K562 (cell line): ENCODE measurements around the gene FIS1. TPM values are rescaled to one million over a fixed set of nuclear protein-coding genes. Genes with fewer than 3 reads are reported as not detected.

Experiments used
- ATAC-seq: fragments of 200-7000 bp; cut with Tn5 transposase; 3 replicates; pipeline ENCODE4 v1.9.1; 2020; ENCODE audit warnings: moderate library complexity
- BruUV-seq: library from RNA; stranded (reverse); fragments of 400-500 nt; replicated peaks from 2 replicates; lab custom pipeline; 2021; lab: Mats Ljungman, UMichigan
- CTCF ChIA-PET: fragments of 300-600 bp; formaldehyde crosslinking; extraction: SDS; loops from one replicate; lab custom pipeline; 2021; ENCODE audit warnings: low intra/inter-chr PET ratio; lab: Yijun Ruan, JAX
- POLR2A ChIA-PET: fragments of 300-600, 350-650 bp; sonication (Branson Sonifier 250); formaldehyde crosslinking; extraction: SDS; loops from one replicate; lab custom pipeline; 2021; ENCODE audit warnings: antibody characterized with exemption, inconsistent platforms; lab: Yijun Ruan, JAX
- DNase-seq, 4 experiments: peaks; one replicate each; pipeline versions ENCODE4 v3.0.0 to v3.0.0-alpha.2; 2011 to 2018; ENCODE audit warnings: low spot score in 3 of 4, mixed read lengths in 3 of 4; ENCODE audit errors: extremely low read depth in 1 of 4
- FAIRE-seq: peaks from 2 replicates; lab custom pipeline; 2011; peaks lifted over from hg19 to GRCh38; lab: Jason Lieb, UNC
- H2AFZ ChIP-seq: 2 replicates; pipeline ENCODE4 v1.6.0; 2011; ENCODE audit warnings: low read depth, low read length, control low read depth, inconsistent platforms
- H3K27ac ChIP-seq: fragments of 200-600 bp; 3 replicates; pipeline ENCODE4 v1.8.0; 2011; ENCODE audit warnings: low read depth, mild to moderate bottlenecking, control low read depth, inconsistent platforms, low read length, moderate library complexity, mixed read lengths; ENCODE audit errors: extremely low read depth
- H3K27me3 ChIP-seq, 2 experiments: fragments of 300-600 bp in 1 of 2; 2 replicates in 1 of 2; 3 replicates in 1 of 2; pipeline versions ENCODE4 v1.6.0 to v1.8.0; 2011; ENCODE audit warnings: inconsistent platforms in 2 of 2, low read length in 2 of 2, mild to moderate bottlenecking in 1 of 2, mixed read lengths in 1 of 2, moderate library complexity in 1 of 2; ENCODE audit not compliant: control insufficient read depth in 2 of 2, insufficient read depth in 2 of 2
- H3K36me3 ChIP-seq: fragments of 300-600 bp; 3 replicates; pipeline ENCODE4 v1.8.0; 2011; ENCODE audit warnings: mild to moderate bottlenecking, low read length, inconsistent platforms; ENCODE audit not compliant: control insufficient read depth, insufficient read depth
- H3K4me1 ChIP-seq, 2 experiments: fragments of 200-600 bp in 1 of 2; replicated peaks in 1 of 2; 2 replicates in 1 of 2; 3 replicates in 1 of 2; pipeline versions ENCODE4 v1.5.1 to v1.8.0; 2011; ENCODE audit warnings: inconsistent platforms in 2 of 2, low read length in 2 of 2, mild to moderate bottlenecking in 1 of 2, mixed read lengths in 1 of 2, moderate library complexity in 1 of 2; ENCODE audit not compliant: control insufficient read depth in 2 of 2, insufficient read depth in 2 of 2
- H3K4me2 ChIP-seq: 2 replicates; pipeline ENCODE4 v1.6.1; 2011; ENCODE audit warnings: low read length, control low read depth, inconsistent platforms, mixed read lengths; ENCODE audit not compliant: insufficient read depth
- H3K4me3 ChIP-seq: fragments of 200-600 bp; sonication (generic), shearing (Covaris generic); 2 replicates; pipeline ENCODE4 v1.5.1; 2016; ENCODE audit warnings: control low read depth, inconsistent platforms
- H3K79me2 ChIP-seq: fragments of 200-600 bp; 3 replicates; pipeline ENCODE4 v1.8.0; 2011; ENCODE audit warnings: low read length, inconsistent platforms; ENCODE audit not compliant: control insufficient read depth, insufficient read depth
- H3K9ac ChIP-seq, 2 experiments: 2 replicates each; pipeline versions ENCODE4 v1.6.0 to v1.6.1; 2011; ENCODE audit warnings: low read depth in 2 of 2, low read length in 2 of 2, control low read depth in 1 of 2, inconsistent platforms in 1 of 2, mild to moderate bottlenecking in 1 of 2, mixed read lengths in 1 of 2; ENCODE audit not compliant: insufficient read depth in 1 of 2
- H3K9me1 ChIP-seq: one replicate; pipeline ENCODE4 v1.6.0; 2011; ENCODE audit warnings: inconsistent platforms, mild to moderate bottlenecking, low read length, moderate library complexity; ENCODE audit not compliant: control insufficient read depth, insufficient read depth
- H3K9me3 ChIP-seq: replicated peaks from 2 replicates; pipeline ENCODE4 v1.5.1; 2011; ENCODE audit warnings: low read depth, low read length, inconsistent platforms; ENCODE audit not compliant: control insufficient read depth, insufficient read depth
- H4K20me1 ChIP-seq: replicated peaks from 2 replicates; pipeline ENCODE4 v1.6.1; 2011; ENCODE audit warnings: low read length, inconsistent platforms, mixed read lengths; ENCODE audit not compliant: control insufficient read depth, insufficient read depth
- E2F5 ChIP-seq: sonication (generic); formaldehyde crosslinking; IDR thresholded peaks from 2 replicates; pipeline ENCODE4 v1.8.0; 2022; ENCODE audit warnings: mild to moderate bottlenecking, missing genetic modification reagents
- E2F6 ChIP-seq, 2 experiments: IDR thresholded peaks; 2 replicates each; pipeline ENCODE4 v1.6.1; 2011; ENCODE audit warnings: borderline replicate concordance in 1 of 2, control low read depth in 1 of 2, low read depth in 1 of 2, low read length in 1 of 2, mild to moderate bottlenecking in 1 of 2, mixed read lengths in 1 of 2, moderate library complexity in 1 of 2; ENCODE audit not compliant: insufficient read depth in 1 of 2, insufficient read length in 1 of 2, poor library complexity in 1 of 2, severe bottlenecking in 1 of 2; ENCODE audit errors: extremely low read depth in 1 of 2
- EZH2 ChIP-seq: IDR thresholded peaks from 2 replicates; pipeline ENCODE4 v1.6.1; 2012; ENCODE audit warnings: low read depth, mild to moderate bottlenecking, inconsistent platforms, low read length, borderline replicate concordance
- LARP7 ChIP-seq: fragments of 450-650 bp; IDR thresholded peaks from 2 replicates; pipeline ENCODE4 v1.6.1; 2016
- MTA3 ChIP-seq: fragments of 450-650 bp; formaldehyde crosslinking; IDR thresholded peaks from 2 replicates; pipeline ENCODE4 v1.6.1; 2017; ENCODE audit warnings: mild to moderate bottlenecking, borderline replicate concordance
- NCOR1 ChIP-seq: fragments of 450-650 bp; IDR thresholded peaks from 2 replicates; pipeline ENCODE4 v1.6.1; 2016; ENCODE audit warnings: mild to moderate bottlenecking, moderate library complexity
- PRMT5 ChIP-seq: sonication (generic); formaldehyde crosslinking; IDR thresholded peaks from 2 replicates; pipeline ENCODE4 v1.5.0; 2020; ENCODE audit warnings: missing genetic modification reagents
- WGBS: fragments of 100-300 bp; shearing (Covaris generic); methylation state at CpG from one replicate; pipeline ENCODE4 v1.1.6; 2016; ENCODE audit warnings: low coverage, mixed read lengths; ENCODE audit not compliant: insufficient coverage; ENCODE audit errors: missing lambda C conversion rate; 5-methylcytosine and 5-hydroxymethylcytosine counted together
- in situ Hi-C: fragments of 300-500 bp; cut with MboI; formaldehyde crosslinking; loops from 4 replicates; pipeline ENCODE4 v1.15.0; 2018; ENCODE audit warnings: inconsistent platforms, mixed read lengths
- intact Hi-C: fragments of 100-400 bp; cut with micrococcal nuclease; formaldehyde crosslinking; loops from 2 replicates; pipeline ENCODE4 v1.14.2; 2022
- polyA plus RNA-seq, 8 experiments: library from polyadenylated mRNA; depleted of rRNA in 4 of 8; stranded (reverse) in 5 of 8; unstranded in 3 of 8; fragments of >200 nt; fragmentation: Nextera tagmentation in 2 of 8; fragmentation: Illumina TruSeq in 1 of 8; extraction: Ambion mirVana in 2 of 8; extraction: Trizol in 1 of 8; gene quantifications; 2 replicates each; pipeline versions ENCODE4 v1.2.1 to v1.2.3, GENCODE V29; 2011 to 2014; ENCODE audit warnings: inconsistent platforms in 1 of 8, missing spikeins in 1 of 8
- total RNA-seq, 7 experiments: library from RNA; depleted of rRNA in 6 of 7; stranded (reverse); fragments of >200 nt in 6 of 7; fragmentation: Illumina TruSeq in 2 of 7; extraction: Trizol in 2 of 7; gene quantifications; 2 replicates each; pipeline versions ENCODE4 v1.2.1 to v1.2.3, GENCODE V29; 2011 to 2021; ENCODE audit warnings: low replicate concordance in 1 of 7
- TF ChIP-seq, protein P1 (sequence below): fragments of 200-800 bp; sonication (Bioruptor generic); IDR thresholded peaks from 2 replicates; pipeline ENCODE4 v1.6.1; 2016; ENCODE audit warnings: missing genetic modification characterization, missing compliant biosample characterization

FIS1 gene
- total and polyA plus RNA-seq, 9 of the 15 experiments (the other 6 are each of a cell fraction or from before 2014, with no cell fraction given) = 86.0 to 257 (median 144) TPM

- 9% methylated on average over 25 of the region's 28 CpGs for WGBS
- peaks cover 7% of the 10 kb centered on the region; the same call in 1 of the 2 replicates for H4K20me1 ChIP-seq
- peak overlapping the region; percentile 94 to 98 for H3K9ac ChIP-seq
- peak; percentile 1 for ATAC-seq
- no TSS peak for BruUV-seq
- peak overlapping the region; percentile 69 for H3K4me3 ChIP-seq
- H3K79me2 ChIP-seq = peaks cover 52% of the 10 kb centered on the region
- H3K9me1 ChIP-seq = no peaks in the 10 kb centered on the region
- H3K9me3 ChIP-seq = peaks cover 8% of the 10 kb centered on the region
- intact Hi-C loops = no loop called here
- H3K36me3 ChIP-seq = peaks cover 53% of the 10 kb centered on the region
- H3K4me2 ChIP-seq = peak overlapping the region; percentile 100
- ChIA-PET POLR2A (interaction anchor here (1.1 to 1.8 kb wide), 6 partner anchors 9 to 26 kb away, joined by 3 to 22 read pairs (median 6); partner anchors contain the start of genes PLOD3 and ZNHIT1), CTCF (interaction anchor here (0.6 to 0.9 kb wide), 3 partner anchors 13 to 188 kb away, joined by 3 to 6 read pairs (median 3); no protein-coding TSS in a partner anchor)
- DNase-seq = peak in 3 of 4 experiments; percentile 85 to 89 (median 88)
- peak overlapping the region; percentile 93 for H3K27ac ChIP-seq
- no peaks in the 10 kb centered on the region for H3K27me3 ChIP-seq
- H2AFZ ChIP-seq = peak overlapping the region; percentile 91
- in situ Hi-C loops = no loop called here
- peak; percentile 75 for FAIRE-seq
- H3K4me1 ChIP-seq = peaks cover 19 to 62% of the 10 kb centered on the region in 2 experiments; a peak in 4 of 5 replicates
- TF ChIP-seq EZH2 (no peak), E2F5 (no peak), PRMT5 (no peak), E2F6 (IDR thresholded peaks at IDR 0.05; ENCODE audit: borderline replicate concordance in 1 of 2, extremely low read depth in 1 of 2, insufficient read depth in 1 of 2, insufficient read length in 1 of 2, low read depth in 1 of 2, low read length in 1 of 2, poor library complexity in 1 of 2, severe bottlenecking in 1 of 2) (peak in 1 of 2 experiments; percentile 80), MTA3 (0 out of 2 replicates have a peak, but pooled peaks have one; percentile 35), NCOR1 (peak; percentile 57; the same call in 1 of the 2 replicates), LARP7 (no peak)
- TF ChIP-seq, protein P1, sequence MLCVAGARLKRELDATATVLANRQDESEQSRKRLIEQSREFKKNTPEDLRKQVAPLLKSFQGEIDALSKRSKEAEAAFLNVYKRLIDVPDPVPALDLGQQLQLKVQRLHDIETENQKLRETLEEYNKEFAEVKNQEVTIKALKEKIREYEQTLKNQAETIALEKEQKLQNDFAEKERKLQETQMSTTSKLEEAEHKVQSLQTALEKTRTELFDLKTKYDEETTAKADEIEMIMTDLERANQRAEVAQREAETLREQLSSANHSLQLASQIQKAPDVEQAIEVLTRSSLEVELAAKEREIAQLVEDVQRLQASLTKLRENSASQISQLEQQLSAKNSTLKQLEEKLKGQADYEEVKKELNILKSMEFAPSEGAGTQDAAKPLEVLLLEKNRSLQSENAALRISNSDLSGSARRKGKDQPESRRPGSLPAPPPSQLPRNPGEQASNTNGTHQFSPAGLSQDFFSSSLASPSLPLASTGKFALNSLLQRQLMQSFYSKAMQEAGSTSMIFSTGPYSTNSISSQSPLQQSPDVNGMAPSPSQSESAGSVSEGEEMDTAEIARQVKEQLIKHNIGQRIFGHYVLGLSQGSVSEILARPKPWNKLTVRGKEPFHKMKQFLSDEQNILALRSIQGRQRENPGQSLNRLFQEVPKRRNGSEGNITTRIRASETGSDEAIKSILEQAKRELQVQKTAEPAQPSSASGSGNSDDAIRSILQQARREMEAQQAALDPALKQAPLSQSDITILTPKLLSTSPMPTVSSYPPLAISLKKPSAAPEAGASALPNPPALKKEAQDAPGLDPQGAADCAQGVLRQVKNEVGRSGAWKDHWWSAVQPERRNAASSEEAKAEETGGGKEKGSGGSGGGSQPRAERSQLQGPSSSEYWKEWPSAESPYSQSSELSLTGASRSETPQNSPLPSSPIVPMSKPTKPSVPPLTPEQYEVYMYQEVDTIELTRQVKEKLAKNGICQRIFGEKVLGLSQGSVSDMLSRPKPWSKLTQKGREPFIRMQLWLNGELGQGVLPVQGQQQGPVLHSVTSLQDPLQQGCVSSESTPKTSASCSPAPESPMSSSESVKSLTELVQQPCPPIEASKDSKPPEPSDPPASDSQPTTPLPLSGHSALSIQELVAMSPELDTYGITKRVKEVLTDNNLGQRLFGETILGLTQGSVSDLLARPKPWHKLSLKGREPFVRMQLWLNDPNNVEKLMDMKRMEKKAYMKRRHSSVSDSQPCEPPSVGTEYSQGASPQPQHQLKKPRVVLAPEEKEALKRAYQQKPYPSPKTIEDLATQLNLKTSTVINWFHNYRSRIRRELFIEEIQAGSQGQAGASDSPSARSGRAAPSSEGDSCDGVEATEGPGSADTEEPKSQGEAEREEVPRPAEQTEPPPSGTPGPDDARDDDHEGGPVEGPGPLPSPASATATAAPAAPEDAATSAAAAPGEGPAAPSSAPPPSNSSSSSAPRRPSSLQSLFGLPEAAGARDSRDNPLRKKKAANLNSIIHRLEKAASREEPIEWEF (CRISPR knock-in tag) = 0 out of 2 replicates have a peak, but pooled peaks have one; percentile 14
These were observed 1.1 kb downstream of the FIS1 start for GRCh38 chr7:101243646-101244374.
